Glomerular visceral epithelial cell (primary cell): ENCODE measurements around the gene H1-8.

Experiments
- DNase-seq: peaks from one replicate; pipeline ENCODE4 v3.0.0-alpha.2; 2016; ENCODE audit errors: extremely low spot score

Gene H1-8

GRCh38 chr3:129556358-129556695 lies 13.4 kb downstream of the H1-8 start:
- no peak for DNase-seq

GRCh38 chr3:129556890-129557547 lies 14.0 kb downstream of the H1-8 start:
- no peak for DNase-seq

- DNase-seq, result no peak
Observed at GRCh38 chr3:129557548-129557894, 14.5 kb downstream of the H1-8 start.

GRCh38 chr3:129558081-129558771 lies 15.3 kb downstream of the H1-8 start:
- peak; percentile 58 for DNase-seq

- DNase-seq, result peak; percentile 93
Observed at GRCh38 chr3:129558772-129559564, 16.0 kb downstream of the H1-8 start.

- DNase-seq, result no peak
Observed at GRCh38 chr3:129559565-129560079, 16.6 kb downstream of the H1-8 start.

- peak; percentile 40 for DNase-seq
Observed at GRCh38 chr3:129560269-129560787, 17.4 kb downstream of the H1-8 start.

GRCh38 chr3:129560911-129561594 lies 18.1 kb downstream of the H1-8 start:
- DNase-seq, result peak; percentile 79

- no peak for DNase-seq
Observed at GRCh38 chr3:129561619-129562248, 18.8 kb downstream of the H1-8 start.

- no peak for DNase-seq
Observed at GRCh38 chr3:129562803-129563202, 19.8 kb downstream of the H1-8 start.

GRCh38 chr3:129563332-129563731 lies 20.4 kb downstream of the H1-8 start:
- DNase-seq, result no peak

- no peak for DNase-seq
Observed at GRCh38 chr3:129563850-129564535, 21.0 kb downstream of the H1-8 start.

GRCh38 chr3:129564981-129565644 lies 22.1 kb downstream of the H1-8 start:
- DNase-seq, result no peak

- DNase-seq, result no peak
Observed at GRCh38 chr3:129565902-129566301, 22.9 kb downstream of the H1-8 start.

- DNase-seq, result no peak
Observed at GRCh38 chr3:129567176-129567705, 24.3 kb downstream of the H1-8 start.

GRCh38 chr3:129567939-129568338 lies 25.0 kb downstream of the H1-8 start:
- DNase-seq, result no peak

GRCh38 chr3:129569856-129570255 lies 26.9 kb downstream of the H1-8 start:
- DNase-seq, result no peak

GRCh38 chr3:129571605-129572547 lies 28.9 kb downstream of the H1-8 start:
- no peak for DNase-seq

GRCh38 chr3:129572603-129573002 lies 29.6 kb downstream of the H1-8 start:
- no peak for DNase-seq
